Left lobe of liver (tissue), 2 donors: ENCODE results near the gene FADS1. TPM values are rescaled to one million over a fixed set of nuclear protein-coding genes. Genes with fewer than 3 reads are reported as not detected.

Source experiments
- ATAC-seq: fragments of 200-7000 bp; cut with Tn5 transposase; one replicate; pipeline ENCODE4 v1.9.1; 2020; ENCODE audit warnings: mild to moderate bottlenecking, moderate library complexity
- DNase-seq: peaks from one replicate; pipeline ENCODE4 v3.0.0-alpha.2; 2020; ENCODE audit warnings: low spot score
- total RNA-seq: library from RNA; stranded (reverse); gene quantifications from one replicate; pipeline ENCODE4 v1.2.1, GENCODE V29; 2021
- donor health status: DM: no; HTN: no; CAD: no; lungs with moderate emphysema.
- donor health status: DM: no; HTN: yes; CAD: no.

Gene FADS1
- total RNA-seq, 1 donor from 2014 or later, result 34.6 TPM

- ATAC-seq, result peak; percentile 74
Measured at GRCh38 chr11:61797263-61797944, 19.4 kb downstream of the FADS1 start.

GRCh38 chr11:61795876-61796526, 20.8 kb downstream of the FADS1 start:
- ATAC-seq, result no peak
- no peak for DNase-seq

More at GRCh38 chr11:61797263-61797944, 19.4 kb downstream of the FADS1 start:
- peak; percentile 77 for DNase-seq

- ATAC-seq (no peak), DNase-seq (no peak)
Measured at GRCh38 chr11:61795459-61795858, 21.3 kb downstream of the FADS1 start.

DNA sequence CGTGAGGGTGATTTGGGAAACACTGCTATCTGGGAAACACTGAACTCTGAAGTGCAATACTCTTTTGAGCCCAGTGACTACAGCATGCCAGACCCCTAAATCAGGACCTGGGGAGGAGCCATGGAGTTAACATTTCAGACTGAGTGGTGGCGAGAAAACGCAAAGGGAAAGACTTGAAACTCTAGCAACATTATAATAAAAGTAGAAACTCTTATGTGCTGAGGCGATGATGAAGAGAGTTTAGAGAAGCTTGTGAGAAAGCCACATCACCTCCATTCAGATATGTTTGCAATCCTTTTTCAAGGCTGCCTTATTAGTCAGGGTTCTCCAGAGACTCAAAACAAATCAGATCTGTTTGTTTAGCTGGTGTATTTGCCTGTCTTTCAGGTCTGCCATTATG, 22.2 kb downstream of the FADS1 start:
- ATAC-seq (no peak), DNase-seq (no peak)

DNA sequence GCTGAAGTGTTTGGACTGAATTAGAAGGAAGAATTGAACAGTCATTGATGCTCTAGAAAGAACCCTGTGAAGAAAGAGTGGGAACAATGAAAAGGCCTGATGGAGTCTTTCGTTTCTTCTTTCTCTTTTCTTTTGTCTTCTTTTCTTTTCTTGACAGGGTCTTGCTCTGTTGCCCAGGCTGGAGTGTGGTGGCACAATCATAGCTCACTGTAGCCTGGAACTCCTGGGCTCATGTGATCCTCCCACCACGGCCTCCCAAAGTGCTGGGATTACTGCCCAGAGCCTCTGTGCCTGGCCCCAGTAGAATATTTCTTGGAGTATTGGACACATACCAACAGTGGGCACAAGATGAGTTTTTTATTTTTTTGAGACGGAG, 23.0 kb downstream of the FADS1 start:
- no peak for DNase-seq
- ATAC-seq, result no peak

DNA sequence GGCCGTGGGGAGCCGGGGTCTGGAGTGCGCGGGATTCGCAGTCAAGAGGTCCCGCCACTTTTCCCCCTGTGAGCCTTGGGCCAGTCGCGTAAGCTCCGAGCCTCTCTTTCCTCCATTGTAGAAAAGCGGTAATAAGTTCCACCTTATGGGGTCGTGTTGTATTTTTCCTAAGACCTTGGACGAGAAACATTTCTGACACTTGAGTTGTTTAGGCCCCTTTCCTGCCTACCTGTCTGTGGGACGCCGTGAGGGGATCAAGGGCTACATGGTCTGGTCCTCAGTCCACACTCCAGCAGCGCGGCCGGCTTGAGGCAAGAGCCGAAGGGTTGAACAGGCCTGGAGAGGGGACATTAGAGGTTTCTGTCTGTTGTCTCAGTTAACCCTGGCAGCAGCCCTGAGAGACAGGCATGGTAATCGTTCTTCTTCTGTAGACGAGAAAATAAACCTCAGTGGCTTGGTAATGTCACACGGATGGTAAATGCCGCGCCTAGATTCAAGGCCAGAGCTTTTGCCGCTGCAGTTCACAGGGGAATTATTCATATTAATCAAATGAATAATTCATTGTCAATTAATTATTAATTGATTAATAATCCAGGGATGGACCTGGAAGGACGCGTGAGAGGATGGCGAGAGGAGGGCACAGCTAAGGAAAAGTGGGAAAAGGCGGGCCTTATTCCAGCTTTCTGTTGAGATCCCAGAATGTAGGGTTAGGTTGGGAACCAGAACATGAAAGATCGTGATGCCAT, 23.5 kb downstream of the FADS1 start:
- DNase-seq, result no peak
- no peak for ATAC-seq

DNA sequence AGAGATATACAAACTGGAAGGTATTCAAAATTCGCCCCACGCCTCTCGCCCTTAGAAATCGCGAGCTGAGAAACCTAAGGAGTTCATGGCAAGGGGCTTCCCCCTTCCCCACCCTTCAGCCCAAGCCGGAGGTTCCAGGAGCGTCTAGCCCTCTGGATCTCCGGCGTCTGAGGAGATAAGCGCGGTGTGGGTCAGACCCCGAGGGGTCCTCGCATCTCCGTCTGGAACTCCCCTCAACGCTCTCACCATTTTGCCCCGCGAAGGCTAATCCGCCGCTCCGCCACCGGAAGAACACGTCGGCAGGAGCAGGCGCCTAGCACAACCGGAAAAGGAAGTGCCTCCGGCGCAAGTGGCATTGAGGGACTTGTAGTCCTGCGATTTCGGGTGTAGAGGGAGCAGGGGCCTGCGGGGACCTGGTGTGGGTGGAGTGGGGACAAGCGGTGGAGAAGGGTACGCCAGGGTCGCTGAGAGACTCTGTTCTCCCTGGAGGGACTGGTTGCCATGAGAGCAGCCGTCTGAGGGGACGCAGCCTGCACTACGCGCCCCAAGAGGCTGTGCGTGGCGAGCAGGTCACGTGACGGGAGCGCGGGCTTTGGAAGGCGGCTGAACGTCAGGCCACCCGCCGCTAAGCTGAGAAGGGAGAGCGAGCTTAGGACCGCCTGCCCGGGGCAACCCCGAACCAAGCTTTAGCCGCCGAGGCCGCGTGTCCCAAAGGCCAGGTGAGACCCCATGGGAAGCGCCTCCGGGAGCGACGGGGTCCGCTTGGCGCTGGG, 24.3 kb downstream of the FADS1 start, which contains the start of the genes FEN1 and TMEM258:
Gene FEN1, plus strand, starts transcription at position 602 of the 773 bp plus-strand sequence. CDS start 2,451 bp downstream, outside the sequence.
Gene TMEM258, minus strand, starts transcription at position 290 of the 773 bp plus-strand sequence. Its CDS starts 41 bp downstream, at position 249.
- ATAC-seq (peak; percentile 89), DNase-seq (peak; percentile 89)

DNA sequence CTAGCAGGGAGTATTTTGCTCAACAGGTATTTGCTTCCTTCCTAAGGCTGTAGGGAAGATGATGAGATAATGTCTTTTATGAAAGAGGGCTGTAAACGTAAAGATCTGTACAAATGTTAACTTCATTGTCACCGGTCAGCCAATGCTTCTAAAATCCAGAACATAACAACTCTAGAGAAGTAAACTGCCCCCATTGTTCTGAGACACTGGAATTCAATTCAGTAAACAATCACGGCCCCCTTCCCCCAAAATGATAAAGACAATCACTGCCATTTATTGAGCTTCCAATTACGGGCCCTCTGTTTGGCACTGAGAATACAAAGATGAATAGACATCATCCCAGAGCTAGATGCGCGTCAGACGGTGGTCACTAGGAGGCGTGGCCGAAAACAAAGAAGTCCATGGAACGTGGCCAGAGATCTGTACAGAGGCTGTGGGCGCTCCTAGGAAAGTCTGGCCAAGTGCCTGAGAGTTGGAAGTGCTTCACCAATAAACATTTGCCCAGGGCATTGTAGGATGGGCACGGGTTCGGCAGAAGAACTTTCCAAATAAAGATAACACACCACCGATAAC, 25.0 kb downstream of the FADS1 start:
- DNase-seq, result no peak

DNA sequence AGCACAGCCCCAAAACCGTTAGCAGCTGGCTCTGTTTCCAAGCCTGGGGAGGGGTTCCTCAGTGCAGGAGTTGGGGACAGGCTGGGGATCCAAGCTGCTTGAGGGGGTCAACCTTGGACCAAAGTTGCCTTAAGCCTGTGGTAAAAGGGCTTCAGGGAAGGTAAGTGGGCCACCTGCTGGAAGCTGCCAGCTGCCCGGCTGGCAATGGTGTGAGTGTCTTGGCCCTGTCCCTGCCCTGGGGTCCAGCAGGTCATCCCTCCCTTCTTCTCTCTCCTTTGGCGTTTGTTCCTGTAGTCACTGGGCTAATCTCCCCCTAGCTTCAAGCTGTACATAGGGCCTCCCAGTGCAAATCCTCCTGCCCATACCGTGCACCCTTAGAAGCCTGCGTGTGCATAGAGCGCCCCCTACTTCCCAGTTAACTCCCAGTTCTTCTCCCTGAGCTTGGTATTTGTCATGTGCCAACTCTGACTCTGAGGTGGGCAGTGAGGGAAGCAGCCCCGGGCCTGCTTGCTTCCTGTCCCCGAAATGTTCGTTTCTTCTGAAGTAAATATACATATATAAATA, 28.8 kb downstream of the FADS1 start:
- ATAC-seq (peak; percentile 12), DNase-seq (no peak)

More for the DNA sequence above, 25.0 kb downstream of the FADS1 start:
- peak; percentile 33 for ATAC-seq

DNA sequence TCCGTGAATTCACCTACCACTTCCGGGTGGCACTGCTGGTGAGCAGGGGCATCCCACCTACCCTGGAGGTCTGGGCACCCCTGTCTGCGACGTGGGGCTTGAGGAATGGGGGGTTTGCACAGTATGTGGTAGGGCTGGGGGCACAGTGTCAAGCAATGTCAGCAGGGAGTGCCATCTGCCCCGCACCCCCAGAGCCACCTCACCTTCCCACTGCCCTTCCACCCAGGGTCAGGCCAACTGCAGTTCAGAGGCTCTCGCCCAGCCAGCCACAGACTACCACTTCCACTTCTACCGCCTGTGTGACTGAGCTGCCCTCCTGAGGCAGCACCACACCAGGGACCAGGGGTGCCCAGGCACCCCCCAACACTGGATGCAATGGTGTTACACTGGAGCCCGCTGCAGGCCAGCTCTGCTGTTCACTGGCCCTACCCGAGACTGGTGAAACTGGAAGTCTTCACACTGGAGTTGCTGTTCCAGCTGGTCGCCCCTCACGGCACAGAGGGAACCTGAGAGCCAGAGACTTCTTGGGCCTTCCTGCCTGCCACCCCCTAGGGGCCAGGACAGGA, 30.9 kb downstream of the FADS1 start:
- DNase-seq, result no peak
- ATAC-seq, result peak; percentile 4

GRCh38 chr11:61784506-61784805, 32.3 kb downstream of the FADS1 start:
- DNase-seq (no peak), ATAC-seq (no peak)

DNA sequence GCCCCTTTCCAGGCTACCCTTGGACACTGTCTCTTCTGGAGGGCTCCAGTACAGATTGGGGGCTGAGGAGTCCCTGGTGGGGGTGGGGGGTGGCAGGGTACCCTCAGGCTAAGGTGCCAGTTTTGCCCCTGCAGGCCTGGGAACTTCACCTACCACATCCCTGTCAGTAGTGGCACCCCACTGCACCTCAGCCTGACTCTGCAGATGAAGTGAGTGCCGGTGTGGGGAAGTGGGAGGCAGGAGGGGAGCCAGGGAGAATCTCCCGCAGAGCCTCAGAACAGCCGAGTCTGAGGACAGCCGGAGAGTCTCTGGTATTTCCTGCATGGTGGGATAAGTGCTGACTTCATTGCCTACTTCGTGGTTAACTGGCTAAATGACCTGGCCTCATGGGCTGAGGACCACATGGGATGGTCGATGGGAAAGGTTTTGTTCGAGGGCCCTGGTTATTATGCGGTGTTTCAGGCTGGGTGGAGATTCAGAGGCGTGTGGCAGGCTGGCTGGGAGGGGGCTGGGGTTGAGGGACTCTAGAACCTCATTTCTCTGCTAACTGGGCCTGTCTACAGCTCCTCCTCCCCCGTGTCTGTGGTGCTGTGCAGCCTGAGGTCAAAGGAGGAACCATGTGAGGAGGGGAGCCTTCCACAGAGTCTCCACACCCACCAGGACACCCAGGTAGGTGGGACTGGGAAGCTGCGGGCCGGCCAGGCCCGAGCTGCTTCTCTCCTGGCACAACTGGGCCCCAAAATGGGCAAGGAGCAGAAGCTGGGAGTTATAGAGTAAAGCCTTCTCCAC, 32.9 kb downstream of the FADS1 start:
- no peak for DNase-seq

GRCh38 chr11:61782841-61783240, 34.0 kb downstream of the FADS1 start:
- ATAC-seq, result no peak
- no peak for DNase-seq

More for the DNA sequence above, 32.9 kb downstream of the FADS1 start:
- no peak for ATAC-seq

GRCh38 chr11:61782299-61782698, 34.5 kb downstream of the FADS1 start:
- DNase-seq (no peak), ATAC-seq (no peak)

DNA sequence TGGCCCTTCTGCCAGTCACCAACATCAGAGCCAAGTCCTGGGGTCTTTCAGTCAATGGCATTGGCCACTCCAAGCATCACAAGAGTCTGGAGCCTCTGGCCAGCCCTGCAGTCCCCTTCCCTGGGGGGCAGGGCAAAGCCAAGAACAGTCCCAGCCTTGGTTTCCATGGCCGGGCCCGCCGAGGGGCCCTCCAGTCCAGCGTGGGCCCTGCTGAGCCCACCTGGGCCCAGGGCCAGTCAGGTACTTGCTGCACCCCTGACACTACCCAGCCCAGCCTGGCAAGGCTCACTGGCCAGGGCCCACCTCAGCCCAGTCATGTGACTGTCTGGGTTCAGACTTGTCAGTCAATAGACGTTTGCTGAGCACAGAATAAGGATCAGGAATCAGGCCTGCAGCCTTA, 35.2 kb downstream of the FADS1 start:
- no peak for DNase-seq
- ATAC-seq, result no peak

GRCh38 chr11:61780581-61781162, 36.1 kb downstream of the FADS1 start:
- DNase-seq, result no peak
- ATAC-seq, result no peak

DNA sequence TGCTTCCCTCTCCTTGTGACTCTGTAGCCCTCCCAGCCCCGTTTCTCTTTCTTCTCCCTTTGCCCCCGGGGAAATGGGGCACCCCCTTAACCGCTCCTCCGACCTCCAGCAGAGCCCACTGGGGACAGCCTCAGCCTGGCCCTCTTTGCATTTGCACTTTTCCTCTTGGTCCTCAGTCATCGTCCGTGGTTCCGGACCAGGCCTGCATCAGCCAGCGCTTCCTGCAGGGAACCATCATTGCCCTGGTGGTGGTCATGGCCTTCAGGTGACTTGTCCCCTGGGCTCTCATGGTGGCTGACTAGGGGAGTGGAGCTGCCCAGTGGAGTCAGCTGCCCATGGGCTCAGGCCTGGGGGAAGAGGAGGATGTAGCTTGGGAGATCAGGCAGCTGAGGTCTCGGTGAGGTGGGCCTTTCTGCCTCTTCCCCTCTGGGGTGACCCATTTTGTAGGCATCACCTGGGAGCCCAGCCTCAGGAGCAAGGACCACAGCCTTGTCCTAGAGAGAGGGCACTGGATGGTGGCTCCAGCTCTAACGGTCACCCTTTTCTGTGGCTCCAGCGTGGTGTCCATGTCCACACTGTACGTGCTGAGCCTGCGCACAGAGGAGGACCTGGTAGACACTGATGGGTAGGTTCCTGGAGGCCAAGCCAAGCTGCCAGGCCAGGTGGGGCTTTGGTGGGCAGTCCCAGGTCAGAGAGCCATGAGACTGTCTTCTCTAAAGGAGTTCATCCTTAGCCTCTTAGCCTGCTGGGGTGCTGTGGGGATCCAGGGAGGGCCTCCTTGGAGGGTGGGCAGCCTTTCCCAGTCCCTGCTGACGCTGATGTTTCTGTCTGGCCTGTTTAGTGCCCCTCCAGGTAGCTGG, 36.9 kb downstream of the FADS1 start:
- no peak for DNase-seq
- no peak for ATAC-seq
